ENCODE data around the gene CGNL1.

DNA sequence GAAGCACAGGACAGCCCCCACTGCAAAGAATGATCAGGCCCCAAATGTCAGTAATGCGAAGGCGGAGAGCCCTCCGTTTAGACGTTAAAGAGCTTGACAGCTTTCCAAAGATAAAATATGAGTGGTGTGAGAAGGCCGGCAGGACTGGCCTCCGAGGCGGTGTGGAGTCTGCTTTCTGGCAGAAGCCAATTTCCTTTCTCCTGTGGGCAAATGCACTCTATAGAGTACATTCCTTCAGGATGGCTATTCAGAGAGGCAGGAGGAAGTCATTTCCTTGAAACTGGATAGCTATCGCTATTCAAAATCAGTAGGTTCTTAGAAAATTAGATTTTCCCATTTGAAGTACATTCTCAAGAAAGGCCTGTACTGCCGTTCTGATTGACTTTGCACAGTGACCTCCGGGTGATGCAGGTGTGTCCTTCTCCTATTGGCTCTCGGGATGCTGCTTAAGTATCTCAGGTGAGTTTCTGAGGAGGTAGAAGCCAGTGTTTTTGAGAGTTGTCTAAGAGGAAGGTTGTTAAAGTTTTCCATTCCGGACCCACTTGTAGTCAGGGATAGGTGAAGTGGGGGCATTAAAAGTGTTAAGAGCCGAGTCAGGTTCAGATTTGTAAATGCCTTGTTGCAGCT is 142.6 kb downstream of the CGNL1 start:
- TF ChIP-seq POLR2A (IDR thresholded peaks at IDR 0.05): no peak
- TF ChIP-seq, protein P1, sequence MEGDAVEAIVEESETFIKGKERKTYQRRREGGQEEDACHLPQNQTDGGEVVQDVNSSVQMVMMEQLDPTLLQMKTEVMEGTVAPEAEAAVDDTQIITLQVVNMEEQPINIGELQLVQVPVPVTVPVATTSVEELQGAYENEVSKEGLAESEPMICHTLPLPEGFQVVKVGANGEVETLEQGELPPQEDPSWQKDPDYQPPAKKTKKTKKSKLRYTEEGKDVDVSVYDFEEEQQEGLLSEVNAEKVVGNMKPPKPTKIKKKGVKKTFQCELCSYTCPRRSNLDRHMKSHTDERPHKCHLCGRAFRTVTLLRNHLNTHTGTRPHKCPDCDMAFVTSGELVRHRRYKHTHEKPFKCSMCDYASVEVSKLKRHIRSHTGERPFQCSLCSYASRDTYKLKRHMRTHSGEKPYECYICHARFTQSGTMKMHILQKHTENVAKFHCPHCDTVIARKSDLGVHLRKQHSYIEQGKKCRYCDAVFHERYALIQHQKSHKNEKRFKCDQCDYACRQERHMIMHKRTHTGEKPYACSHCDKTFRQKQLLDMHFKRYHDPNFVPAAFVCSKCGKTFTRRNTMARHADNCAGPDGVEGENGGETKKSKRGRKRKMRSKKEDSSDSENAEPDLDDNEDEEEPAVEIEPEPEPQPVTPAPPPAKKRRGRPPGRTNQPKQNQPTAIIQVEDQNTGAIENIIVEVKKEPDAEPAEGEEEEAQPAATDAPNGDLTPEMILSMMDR (IDR thresholded peaks at IDR 0.05): no peak
